NCI-H82 treated with DMSO at 0.1 percent for 48 hours (cell line): Measurements from ENCODE around the gene AOPEP.

Experiments used
- DNase-seq: peaks from one replicate; lab custom pipeline; 2025; ENCODE audit not compliant: unreplicated experiment; lab: John Stamatoyannopoulos, UW

AOPEP gene

GRCh38 chr9:94717761-94718160 lies 8.7 kb upstream of the AOPEP start:
- DNase-seq, result no peak

GRCh38 chr9:94718936-94719335 lies 7.6 kb upstream of the AOPEP start:
- DNase-seq, result no peak

- no peak for DNase-seq
Observed at GRCh38 chr9:94719878-94720277, 6.6 kb upstream of the AOPEP start.

- DNase-seq, result no peak
Observed at GRCh38 chr9:94720846-94721549, 5.5 kb upstream of the AOPEP start.

GRCh38 chr9:94721754-94722153 lies 4.7 kb upstream of the AOPEP start:
- no peak for DNase-seq

GRCh38 chr9:94725293-94725692 lies 1.2 kb upstream of the AOPEP start:
- DNase-seq, result no peak

- DNase-seq, result no peak
Observed at GRCh38 chr9:94728719-94729118, 2.2 kb downstream of the AOPEP start.

- no peak for DNase-seq
Observed at GRCh38 chr9:94729199-94729598, 2.7 kb downstream of the AOPEP start.

GRCh38 chr9:94734054-94734754 lies 7.7 kb downstream of the AOPEP start:
- DNase-seq, result no peak

- no peak for DNase-seq
Observed at GRCh38 chr9:94736759-94737158, 10.3 kb downstream of the AOPEP start.

GRCh38 chr9:94740145-94740840 lies 13.8 kb downstream of the AOPEP start:
- DNase-seq, result no peak

- no peak for DNase-seq
Observed at GRCh38 chr9:94741866-94742265, 15.4 kb downstream of the AOPEP start.

- no peak for DNase-seq
Observed at GRCh38 chr9:94743035-94743954, 16.8 kb downstream of the AOPEP start.

GRCh38 chr9:94745806-94746540 lies 19.5 kb downstream of the AOPEP start:
- no peak for DNase-seq

- no peak for DNase-seq
Observed at GRCh38 chr9:94746541-94747370, 20.3 kb downstream of the AOPEP start.

GRCh38 chr9:94754976-94755475 lies 28.5 kb downstream of the AOPEP start:
- no peak for DNase-seq

GRCh38 chr9:94757158-94757557 lies 30.7 kb downstream of the AOPEP start:
- no peak for DNase-seq

- no peak for DNase-seq
Observed at GRCh38 chr9:94758031-94758430, 31.5 kb downstream of the AOPEP start.

- no peak for DNase-seq
Observed at GRCh38 chr9:94758880-94759279, 32.4 kb downstream of the AOPEP start.
